Fibroblast of skin of abdomen (primary cell): ENCODE data around the gene GP1BB.
"Not testable (repeated sequence)": the region's sequence is repeated elsewhere in the genome, so short reads cannot be mapped to it uniquely, and the experiment has no call there.

Source experiments
- DNase-seq: peaks from one replicate; pipeline ENCODE4 v3.0.0-alpha.2; 2013

Gene GP1BB

DNA sequence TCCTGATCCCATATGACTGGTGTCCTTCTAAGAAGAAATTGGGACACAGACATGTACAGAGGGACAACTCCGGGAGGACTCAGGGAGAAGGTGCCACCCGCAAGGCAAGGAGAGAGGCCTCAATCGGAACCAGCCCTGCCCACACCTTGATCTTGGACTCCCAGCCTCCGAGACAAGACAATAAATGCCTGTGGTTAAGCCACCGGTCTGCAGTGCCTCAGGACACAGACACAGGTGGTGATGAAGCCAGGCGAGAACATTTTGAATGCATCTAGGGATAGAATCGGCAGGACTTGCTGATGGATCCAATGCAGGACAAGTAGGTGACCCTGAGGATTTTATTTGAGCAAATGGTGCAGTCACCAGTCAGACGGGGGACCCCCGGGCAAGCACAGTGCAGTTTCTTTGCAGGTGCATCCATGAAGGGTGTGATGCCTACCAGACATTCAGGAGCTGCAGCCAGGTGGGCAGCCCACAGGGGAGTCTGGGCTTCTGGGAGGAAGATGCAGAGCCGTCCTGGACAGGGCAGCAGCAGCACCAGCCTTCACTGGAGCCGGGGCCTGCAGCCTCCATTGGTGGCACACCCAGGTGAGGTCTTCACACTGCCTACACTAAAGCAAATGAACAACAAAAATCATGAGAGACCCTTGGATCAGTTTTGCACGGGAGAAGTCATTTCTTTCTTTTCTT is 29.2 kb upstream of the GP1BB start:
- DNase-seq = no peak

- DNase-seq = no peak
These were observed 28.6 kb upstream of the GP1BB start for GRCh38 chr22:19694696-19695095.

- no peak for DNase-seq
These were observed 26.6 kb upstream of the GP1BB start for GRCh38 chr22:19696504-19697276.

DNA sequence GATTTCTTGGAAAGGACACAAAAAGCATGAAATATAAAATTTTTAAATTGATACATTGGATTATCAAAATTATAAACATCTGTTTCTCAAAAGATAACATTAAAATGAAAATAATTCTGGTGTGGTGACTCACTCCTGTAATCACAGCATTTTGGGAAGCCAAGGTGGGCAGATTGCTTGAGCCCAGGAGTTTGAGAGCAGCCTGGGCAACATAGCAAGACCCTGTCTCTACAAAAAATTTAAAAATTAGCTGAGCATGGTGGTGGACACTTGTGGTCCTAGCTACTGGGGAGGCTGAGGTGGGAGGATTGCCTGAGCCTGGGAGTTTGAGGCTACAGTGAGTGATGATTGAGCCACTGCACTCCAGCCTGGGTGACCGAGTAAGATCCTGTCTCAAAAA is 25.5 kb upstream of the GP1BB start:
- DNase-seq = not testable (repeated sequence)

DNA sequence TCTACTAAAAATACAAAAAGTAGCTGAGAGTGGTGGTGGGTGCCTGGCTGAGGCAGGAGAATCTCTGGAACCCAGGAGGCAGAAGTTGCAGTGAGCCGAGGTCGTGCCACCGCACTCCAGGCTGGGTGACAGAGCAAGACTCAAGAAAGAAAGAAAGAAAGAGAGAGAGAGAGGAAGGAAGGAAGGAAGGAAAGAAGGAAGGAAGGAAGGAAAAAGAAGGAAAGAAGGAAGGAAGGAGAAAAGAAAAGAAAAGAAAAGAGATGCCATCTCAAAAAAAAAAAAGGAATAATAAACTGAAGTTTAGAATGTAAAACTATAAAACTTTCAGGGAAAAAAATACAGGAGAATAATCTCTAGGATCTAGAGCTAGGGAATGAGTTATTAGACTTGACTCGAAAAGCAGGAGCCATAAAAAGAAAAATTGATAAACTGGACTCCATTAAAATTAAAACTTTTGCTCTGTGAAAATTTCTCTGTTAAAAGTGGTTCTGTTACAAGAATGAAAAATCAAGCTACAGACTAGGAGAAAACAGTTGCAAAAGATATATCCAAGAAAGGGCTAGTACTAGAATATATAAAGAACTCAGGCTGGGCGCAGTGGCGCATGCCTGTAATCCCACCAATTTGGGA is 22.4 kb upstream of the GP1BB start:
- no peak for DNase-seq

- no peak for DNase-seq
These were observed 21.8 kb upstream of the GP1BB start for GRCh38 chr22:19701420-19702145.

GRCh38 chr22:19703869-19704268 is 19.5 kb upstream of the GP1BB start:
- DNase-seq = no peak

GRCh38 chr22:19704355-19705015 is 18.9 kb upstream of the GP1BB start:
- DNase-seq = no peak

GRCh38 chr22:19705181-19705934 is 18.0 kb upstream of the GP1BB start:
- DNase-seq = no peak

DNA sequence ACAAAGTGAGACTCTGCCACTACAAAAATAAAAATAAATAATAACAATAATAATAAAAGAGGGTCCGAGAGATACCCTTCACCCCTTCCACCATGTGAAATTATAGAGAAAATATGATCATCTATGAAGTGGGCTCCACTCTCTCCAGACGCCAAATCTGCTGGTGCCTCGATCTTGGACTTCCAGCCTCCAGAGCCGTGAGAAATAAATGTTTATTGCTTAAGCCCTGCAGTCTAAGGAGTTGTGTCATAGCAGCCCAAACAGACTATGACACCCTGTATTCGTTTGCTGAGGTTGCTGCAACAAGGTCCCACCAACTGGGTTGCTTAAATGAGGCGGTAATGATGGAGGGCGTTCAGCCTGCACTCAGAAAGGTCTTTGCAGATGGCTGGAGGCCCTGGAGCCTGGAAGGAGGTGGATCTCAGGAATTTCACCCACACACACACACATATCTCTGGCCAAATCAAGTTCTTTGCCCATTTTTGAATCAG is 16.6 kb upstream of the GP1BB start:
- DNase-seq = no peak

DNA sequence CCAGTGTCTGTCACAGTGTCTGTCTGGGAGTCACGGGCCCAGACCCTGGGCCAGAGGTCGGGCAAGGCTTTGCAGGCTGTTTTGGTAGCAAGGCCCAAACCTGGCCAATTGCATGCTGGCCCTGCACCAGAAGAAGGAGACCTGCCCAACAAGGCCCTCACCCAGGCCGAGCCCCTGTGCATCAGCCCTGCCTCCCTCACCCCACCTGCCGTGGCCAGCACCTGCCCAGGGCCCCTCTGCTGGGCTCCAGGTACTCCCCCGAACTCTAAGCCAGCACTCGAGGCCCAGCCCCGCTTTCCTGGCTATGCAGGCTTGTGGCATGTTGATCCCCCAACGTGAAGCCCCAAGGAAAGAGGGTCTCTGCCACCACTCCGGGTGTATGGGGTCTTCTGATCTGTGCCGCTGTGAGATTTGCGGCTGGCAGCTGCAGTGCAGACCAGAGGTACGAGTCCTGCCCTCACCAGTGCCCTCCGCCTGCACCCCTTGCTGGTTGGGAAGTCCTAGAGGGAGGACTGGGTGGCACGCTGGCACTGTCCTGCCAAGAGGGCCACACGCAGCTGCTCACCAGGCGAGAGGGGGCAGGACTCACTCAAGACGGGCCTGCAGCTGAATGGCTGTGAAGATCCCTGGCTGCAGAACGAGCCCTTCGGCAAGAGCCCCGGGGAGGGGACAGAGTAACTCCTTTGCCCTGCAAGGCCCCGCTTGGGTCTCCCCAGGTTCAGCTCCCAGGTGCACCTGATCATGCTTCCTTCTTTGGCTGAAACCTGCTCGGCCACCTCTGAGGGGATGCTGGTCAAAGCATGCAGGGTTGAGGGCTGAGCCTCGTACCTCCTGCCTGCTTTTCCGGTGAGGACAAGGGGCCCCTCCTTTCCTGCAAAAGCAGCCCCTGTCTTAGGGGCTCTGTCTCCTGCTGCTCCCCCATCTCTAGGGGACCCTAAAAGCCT is 15.7 kb upstream of the GP1BB start:
- DNase-seq = no peak

- no peak for DNase-seq
These were observed 14.9 kb upstream of the GP1BB start for GRCh38 chr22:19708321-19709011.

GRCh38 chr22:19709063-19709769 is 14.1 kb upstream of the GP1BB start:
- no peak for DNase-seq

- DNase-seq = no peak
These were observed 13.1 kb upstream of the GP1BB start for GRCh38 chr22:19710020-19710768.

DNA sequence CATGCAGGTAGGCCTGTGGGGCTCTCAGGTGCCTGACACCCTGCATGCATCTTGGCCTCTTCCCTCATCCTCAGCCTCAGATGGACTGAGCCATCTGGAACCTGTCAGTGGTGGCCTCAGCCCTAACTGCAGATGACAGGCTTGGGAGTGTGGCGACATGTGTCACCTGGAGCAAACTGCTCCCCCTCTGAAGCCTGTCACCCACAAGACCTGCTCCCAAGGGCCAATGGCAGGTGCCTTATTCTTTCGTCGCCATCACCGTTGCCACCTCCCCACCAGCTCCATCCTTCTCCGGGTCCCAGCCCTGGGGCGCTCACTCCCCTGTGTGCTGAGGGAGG is 12.6 kb upstream of the GP1BB start:
- no peak for DNase-seq

- no peak for DNase-seq
These were observed 10.1 kb upstream of the GP1BB start for GRCh38 chr22:19713245-19713644.

DNA sequence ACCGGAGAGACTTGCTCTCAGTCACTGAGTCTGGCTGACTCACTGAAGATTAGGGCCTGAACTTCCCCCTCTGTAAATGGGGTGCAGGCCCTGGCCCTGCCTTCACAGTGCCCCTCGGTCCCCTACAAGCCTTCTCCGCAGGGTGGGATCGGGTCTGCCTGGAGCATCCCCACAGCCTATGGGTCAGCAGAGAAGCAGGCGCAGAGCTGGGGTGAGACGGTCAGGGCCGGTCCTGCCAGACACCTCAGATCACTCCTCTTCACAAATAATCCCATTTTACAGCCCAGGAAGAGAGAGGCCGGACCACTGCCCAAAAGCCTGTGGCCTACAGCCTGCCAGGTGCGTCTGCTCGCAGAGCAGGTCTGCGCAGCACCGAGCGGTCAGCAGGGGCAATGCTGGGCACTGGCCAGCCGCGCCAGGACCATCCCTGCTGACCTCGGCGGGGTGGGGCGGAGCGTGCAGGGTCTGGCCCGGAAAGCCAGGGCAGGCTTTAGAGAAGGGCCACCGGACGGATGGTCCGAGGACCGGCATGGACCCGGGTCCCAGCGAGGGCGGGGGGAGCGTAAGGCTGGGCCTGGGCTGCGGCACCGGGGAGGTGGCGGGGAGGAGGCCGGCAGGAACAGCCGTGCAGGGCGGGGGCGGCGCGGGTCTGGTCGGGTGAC is 9.6 kb upstream of the GP1BB start:
- DNase-seq = no peak
